GM18858 (cell line): ENCODE results near the gene TRIM26.
"Not testable (repeated sequence)": the region's sequence is repeated elsewhere in the genome, so short reads cannot be mapped to it uniquely, and the experiment has no call there.

ENCODE experiments used
- ATAC-seq: cut with Tn5 transposase; IDR thresholded peaks from one replicate; pipeline ENCODE4 v1.9.1; 2021; ENCODE audit not compliant: unreplicated experiment

The TRIM26 gene

GRCh38 chr6:30172681-30173080 is 40.5 kb downstream of the TRIM26 start:
- ATAC-seq: no peak

GRCh38 chr6:30171677-30172471 is 41.3 kb downstream of the TRIM26 start:
- ATAC-seq: no peak

GRCh38 chr6:30169658-30170614 is 43.3 kb downstream of the TRIM26 start:
- no peak for ATAC-seq

GRCh38 chr6:30168741-30169140 is 44.5 kb downstream of the TRIM26 start:
- no peak for ATAC-seq

GRCh38 chr6:30167101-30167500 is 46.1 kb downstream of the TRIM26 start:
- no peak for ATAC-seq

- ATAC-seq: not testable (repeated sequence)
These were observed 48.0 kb downstream of the TRIM26 start for GRCh38 chr6:30165238-30165637.

GRCh38 chr6:30164714-30165113 is 48.5 kb downstream of the TRIM26 start:
- ATAC-seq: no peak

- no peak for ATAC-seq
These were observed 49.1 kb downstream of the TRIM26 start for GRCh38 chr6:30163918-30164654.

- no peak for ATAC-seq
These were observed 49.9 kb downstream of the TRIM26 start, which contains the start of gene TRIM15 for GRCh38 chr6:30163090-30163917. TSS of gene TRIM15 (plus strand) at chr6:30163546. CDS start at chr6:30163685, 139 bp downstream.

- ATAC-seq: no peak
These were observed 50.7 kb downstream of the TRIM26 start for GRCh38 chr6:30162265-30163089.

- no peak for ATAC-seq
These were observed 52.2 kb downstream of the TRIM26 start, which contains the start of gene TRIM10 for GRCh38 chr6:30160785-30161531. TSS of gene TRIM10 (minus strand) at chr6:30161211. CDS start at chr6:30160858, 353 bp downstream.

GRCh38 chr6:30160008-30160784 is 53.0 kb downstream of the TRIM26 start:
- ATAC-seq: no peak

- ATAC-seq: no peak
These were observed 54.6 kb downstream of the TRIM26 start for GRCh38 chr6:30158475-30159040.

- no peak for ATAC-seq
These were observed 55.2 kb downstream of the TRIM26 start for GRCh38 chr6:30157999-30158398.

- no peak for ATAC-seq
These were observed 55.6 kb downstream of the TRIM26 start for GRCh38 chr6:30157581-30157980.

GRCh38 chr6:30156774-30157173 is 56.4 kb downstream of the TRIM26 start:
- no peak for ATAC-seq

GRCh38 chr6:30156262-30156599 is 57.0 kb downstream of the TRIM26 start:
- no peak for ATAC-seq
